ENCODE data around the gene OR4A5. TPM values are rescaled to one million over a fixed set of nuclear protein-coding genes. Genes with fewer than 3 reads are reported as not detected.
"Not testable (repeated sequence)": the region's sequence is repeated elsewhere in the genome, so short reads cannot be mapped to it uniquely, and the experiment has no call there.

The OR4A5 gene
- total RNA-seq (2012; rRNA removed) (not detected in 2 replicates), polyA plus RNA-seq (2012; rRNA removed) (not detected in 2 replicates), Bru-seq, nascent RNA (not detected), BruChase-seq, experiment 1, labeled RNA remaining after a 6-hour chase (not detected), BruChase-seq, experiment 2, labeled RNA remaining after a 2-hour chase (not detected)
- polyA plus RNA-seq (2012; cell fraction: cytosol; rRNA removed), result not detected in 2 replicates
- not detected in 2 replicates for polyA plus RNA-seq (2012; cell fraction: nucleus; rRNA removed; ENCODE audit: low replicate concordance)
- long read RNA-seq, result 0 reads

- H4K8ac ChIP-seq (ENCODE audit: low read depth in 2 of 2, low read length in 2 of 2); H3K79me1 ChIP-seq (ENCODE audit: low read depth in 1 of 2, low read length in 2 of 2); H3K23ac ChIP-seq (ENCODE audit: low read depth, low read length); CTCF ChIA-PET; H3K27me3 ChIP-seq (ENCODE audit: control insufficient read depth, insufficient read depth, low read length); H2AFZ ChIP-seq (replicated peaks; ENCODE audit: low read length, poor library complexity); H3K27ac ChIP-seq (ENCODE audit: insufficient read depth, low read length); H2AK5ac ChIP-seq (ENCODE audit: low read depth, low read length); DNase-seq; BruUV-seq (replicated peaks); H2BK15ac ChIP-seq (ENCODE audit: low read depth, low read length); H3K9me1 ChIP-seq (ENCODE audit: insufficient read depth, low read length); H3K18ac ChIP-seq (ENCODE audit: low read depth, low read length); ATAC-seq (ENCODE audit: low read depth); intact Hi-C loops (cut with micrococcal nuclease); H3K56ac ChIP-seq (ENCODE audit: extremely low read depth, insufficient read depth, low read length); H4K5ac ChIP-seq (ENCODE audit: low read depth, low read length); H3K4me2 ChIP-seq (ENCODE audit: low read depth, low read length); H3K9me3 ChIP-seq (ENCODE audit: control insufficient read depth, insufficient read depth, low read length); H3K14ac ChIP-seq (replicated peaks; ENCODE audit: low read depth, low read length); H3K9ac ChIP-seq (ENCODE audit: low read depth, low read length); H2BK120ac ChIP-seq (ENCODE audit: low read depth, low read length); H4K91ac ChIP-seq (ENCODE audit: insufficient read depth, low read depth, low read length); H2BK20ac ChIP-seq (ENCODE audit: low read depth, low read length); in situ Hi-C loops (cut with MboI; ENCODE audit: low sequenced_read_pairs); H2AK9ac ChIP-seq (replicated peaks; ENCODE audit: low read depth, low read length, poor library complexity); H4K20me1 ChIP-seq (ENCODE audit: insufficient read depth, low read length); dilution Hi-C loops (cut with HindIII; ENCODE audit: low sequenced_read_pairs, unreplicated experiment); H3K36me3 ChIP-seq (ENCODE audit: control insufficient read depth, insufficient read depth, low read length); H3K4me3 ChIP-seq (ENCODE audit: insufficient read depth, low read depth, low read length); H3K4ac ChIP-seq (ENCODE audit: low read depth, low read length); POLR2A ChIA-PET (ENCODE audit: unreplicated experiment); H2BK5ac ChIP-seq (ENCODE audit: low read depth, low read length, poor library complexity, severe bottlenecking); H3K4me1 ChIP-seq (ENCODE audit: control insufficient read depth, insufficient read depth, low read length): not testable (repeated sequence)
- WGBS, 2 experiments (ENCODE audit: extremely low coverage in 2 of 2, insufficient read length in 1 of 2), result no CpG with 5 or more reads among the region's 1 CpG
These were observed at the start of gene OR4A5 for GRCh38 chr11:54706532-54706931. Gene OR4A5 (plus strand): TSS chr11:54706832. CDS start chr11:54706885, 53 bp downstream.

- H3K4me3 ChIP-seq (ENCODE audit: insufficient read depth, low read depth, low read length); DNase-seq; H2BK15ac ChIP-seq (ENCODE audit: low read depth, low read length); H4K5ac ChIP-seq (ENCODE audit: low read depth, low read length); H3K36me3 ChIP-seq (ENCODE audit: control insufficient read depth, insufficient read depth, low read length); H3K56ac ChIP-seq (ENCODE audit: extremely low read depth, insufficient read depth, low read length); H2AK5ac ChIP-seq (ENCODE audit: low read depth, low read length); H2BK5ac ChIP-seq (ENCODE audit: low read depth, low read length, poor library complexity, severe bottlenecking); H2AK9ac ChIP-seq (replicated peaks; ENCODE audit: low read depth, low read length, poor library complexity); H4K91ac ChIP-seq (ENCODE audit: insufficient read depth, low read depth, low read length); H4K8ac ChIP-seq (ENCODE audit: low read depth in 2 of 2, low read length in 2 of 2); H3K4me2 ChIP-seq (ENCODE audit: low read depth, low read length); H3K27me3 ChIP-seq (ENCODE audit: control insufficient read depth, insufficient read depth, low read length); H3K79me1 ChIP-seq (ENCODE audit: low read depth in 1 of 2, low read length in 2 of 2); H3K18ac ChIP-seq (ENCODE audit: low read depth, low read length); POLR2A ChIA-PET (ENCODE audit: unreplicated experiment); H3K4ac ChIP-seq (ENCODE audit: low read depth, low read length); H2BK20ac ChIP-seq (ENCODE audit: low read depth, low read length); H3K27ac ChIP-seq (ENCODE audit: insufficient read depth, low read length); H3K14ac ChIP-seq (replicated peaks; ENCODE audit: low read depth, low read length); BruUV-seq (replicated peaks); H3K9ac ChIP-seq (ENCODE audit: low read depth, low read length); H2BK120ac ChIP-seq (ENCODE audit: low read depth, low read length); H4K20me1 ChIP-seq (ENCODE audit: insufficient read depth, low read length); H3K4me1 ChIP-seq (ENCODE audit: control insufficient read depth, insufficient read depth, low read length); ATAC-seq (ENCODE audit: low read depth); dilution Hi-C loops (cut with HindIII; ENCODE audit: low sequenced_read_pairs, unreplicated experiment); intact Hi-C loops (cut with micrococcal nuclease); H2AFZ ChIP-seq (replicated peaks; ENCODE audit: low read length, poor library complexity); CTCF ChIA-PET; in situ Hi-C loops (cut with MboI; ENCODE audit: low sequenced_read_pairs); H3K23ac ChIP-seq (ENCODE audit: low read depth, low read length); H3K9me1 ChIP-seq (ENCODE audit: insufficient read depth, low read length); H3K9me3 ChIP-seq (ENCODE audit: control insufficient read depth, insufficient read depth, low read length): not testable (repeated sequence)
- WGBS, 2 experiments (ENCODE audit: extremely low coverage in 2 of 2, insufficient read length in 1 of 2), result no CpG with 5 or more reads among the region's 5 CpGs
These were observed 13.5 kb downstream of the OR4A5 start for GRCh38 chr11:54720094-54720493.

Data from IMR-90 (cell line).